Activated B cell treated with CpG ODN at 0.5 μM for 24 hours (primary cell): ENCODE measurements around the gene RERE. TPM values are rescaled to one million over a fixed set of nuclear protein-coding genes. Genes with fewer than 3 reads are reported as not detected.

ENCODE experiments used
- ATAC-seq: fragments of 200-7000 bp; cut with Tn5 transposase; one replicate; pipeline ENCODE4 v1.10.0; 2021; ENCODE audit warnings: low read depth, mild to moderate bottlenecking, moderate library complexity
- CTCF ChIA-PET: fragments of 350-600 bp; sonication (Branson Sonifier 250); formaldehyde crosslinking; loops from one replicate; lab custom pipeline; 2021; ENCODE audit warnings: antibody characterized with exemption; lab: Charles Lee
- POLR2A ChIA-PET: fragments of 350-600 bp; sonication (Branson Sonifier 250); formaldehyde crosslinking; loops from one replicate; lab custom pipeline; 2021; ENCODE audit warnings: antibody characterized with exemption; lab: Charles Lee
- DNase-seq: peaks from one replicate; pipeline ENCODE4 v3.0.0; 2022
- H3K27ac Mint-ChIP-seq: one replicate; pipeline ENCODE4 v1.8.0; 2020; ENCODE audit warnings: mixed read lengths
- H3K27me3 Mint-ChIP-seq: one replicate; pipeline ENCODE4 v1.8.0; 2021; ENCODE audit warnings: mixed read lengths
- H3K36me3 Mint-ChIP-seq: one replicate; pipeline ENCODE4 v1.8.0; 2021; ENCODE audit warnings: low read depth, mixed read lengths
- H3K4me1 Mint-ChIP-seq: one replicate; pipeline ENCODE4 v1.8.0; 2021; ENCODE audit warnings: mixed read lengths
- H3K4me3 Mint-ChIP-seq: one replicate; pipeline ENCODE4 v1.8.0; 2020; ENCODE audit warnings: mild to moderate bottlenecking, mixed read lengths
- H3K9me3 Mint-ChIP-seq: one replicate; pipeline ENCODE4 v1.8.0; 2020; ENCODE audit warnings: mixed read lengths
- intact Hi-C: fragments of 100-400 bp; cut with micrococcal nuclease; formaldehyde crosslinking; loops from one replicate; pipeline ENCODE4 v1.15.1; 2024
- total RNA-seq: library from RNA; stranded (reverse); gene quantifications from 2 replicates; pipeline ENCODE4 v1.2.3, GENCODE V29; 2022
- TF ChIP-seq, protein P1 (sequence below): fragments of 200-600 bp; IDR thresholded peaks from one replicate; pipeline ENCODE4 v1.8.0; 2022; ENCODE audit warnings: antibody characterized with exemption, mild to moderate bottlenecking

RERE gene
- total RNA-seq, 1 donor from 2014 or later: 98.8 TPM

DNA sequence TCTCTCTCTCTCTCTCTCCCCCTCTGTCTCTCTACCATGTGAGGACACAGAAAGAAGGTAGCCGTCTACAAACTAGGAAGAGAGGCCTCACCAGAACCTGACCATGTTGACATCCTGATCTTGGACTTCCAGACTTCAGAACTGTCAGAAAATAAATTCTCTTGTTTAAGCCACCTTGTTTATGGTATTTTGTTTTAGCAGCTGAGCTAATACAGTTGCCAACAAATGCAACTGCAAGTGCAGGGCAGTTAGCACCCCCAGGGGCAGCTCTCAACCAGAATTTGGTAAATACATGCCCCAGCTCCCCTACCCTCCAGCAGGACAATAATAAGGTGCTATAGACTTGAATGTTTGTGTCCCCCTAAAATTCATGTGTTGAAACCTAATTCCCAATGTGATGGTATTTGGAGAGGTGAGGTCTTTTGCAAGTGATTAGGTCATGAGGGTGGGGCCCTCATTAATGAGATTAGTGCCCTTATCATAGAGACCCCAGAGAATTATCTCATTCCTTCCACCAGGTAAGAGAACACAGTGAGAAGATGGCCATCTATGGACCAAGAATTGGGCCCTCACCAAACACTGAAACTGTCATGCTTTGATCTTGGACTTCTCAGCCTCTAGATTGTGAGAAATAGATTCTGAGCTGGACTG, 506.2 kb downstream of the RERE start:
- ATAC-seq: no peak
- intact Hi-C loops: no loop called here
- Mint-ChIP-seq H3K4me3 (no peak overlapping the region), H3K36me3 (no peaks in the 10 kb centered on the region), H3K9me3 (peaks cover 4% of the 10 kb centered on the region), H3K27ac (no peak overlapping the region), H3K27me3 (peaks cover 26% of the 10 kb centered on the region), H3K4me1 (peaks cover 2% of the 10 kb centered on the region)
- TF ChIP-seq, protein P1, sequence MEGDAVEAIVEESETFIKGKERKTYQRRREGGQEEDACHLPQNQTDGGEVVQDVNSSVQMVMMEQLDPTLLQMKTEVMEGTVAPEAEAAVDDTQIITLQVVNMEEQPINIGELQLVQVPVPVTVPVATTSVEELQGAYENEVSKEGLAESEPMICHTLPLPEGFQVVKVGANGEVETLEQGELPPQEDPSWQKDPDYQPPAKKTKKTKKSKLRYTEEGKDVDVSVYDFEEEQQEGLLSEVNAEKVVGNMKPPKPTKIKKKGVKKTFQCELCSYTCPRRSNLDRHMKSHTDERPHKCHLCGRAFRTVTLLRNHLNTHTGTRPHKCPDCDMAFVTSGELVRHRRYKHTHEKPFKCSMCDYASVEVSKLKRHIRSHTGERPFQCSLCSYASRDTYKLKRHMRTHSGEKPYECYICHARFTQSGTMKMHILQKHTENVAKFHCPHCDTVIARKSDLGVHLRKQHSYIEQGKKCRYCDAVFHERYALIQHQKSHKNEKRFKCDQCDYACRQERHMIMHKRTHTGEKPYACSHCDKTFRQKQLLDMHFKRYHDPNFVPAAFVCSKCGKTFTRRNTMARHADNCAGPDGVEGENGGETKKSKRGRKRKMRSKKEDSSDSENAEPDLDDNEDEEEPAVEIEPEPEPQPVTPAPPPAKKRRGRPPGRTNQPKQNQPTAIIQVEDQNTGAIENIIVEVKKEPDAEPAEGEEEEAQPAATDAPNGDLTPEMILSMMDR: no peak
- no peak for DNase-seq
- ChIA-PET POLR2A (no interaction called here), CTCF (no interaction called here)

DNA sequence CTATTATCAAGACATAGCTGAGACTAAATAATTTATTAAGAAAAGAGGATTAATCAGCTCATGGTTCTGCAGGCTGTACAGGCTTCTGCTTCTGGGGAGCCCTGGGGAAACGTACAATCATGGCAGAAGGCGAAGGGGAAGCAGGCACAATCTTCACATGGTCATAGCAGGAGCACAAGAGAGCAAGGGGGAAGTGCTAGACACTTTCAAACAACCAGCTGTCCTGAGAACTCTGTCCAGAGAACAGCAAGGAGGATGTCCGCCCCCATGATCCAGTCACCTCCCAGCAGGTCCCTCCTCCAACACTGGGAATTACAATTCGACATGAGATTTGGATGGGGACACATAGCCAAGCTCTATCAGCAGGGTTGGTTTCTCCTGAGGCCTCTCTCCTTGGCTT, 509.8 kb downstream of the RERE start:
- ChIA-PET CTCF (no interaction called here), POLR2A (no interaction called here)
- DNase-seq: no peak
- intact Hi-C loops: no loop called here
- no peak for ATAC-seq
- Mint-ChIP-seq H3K4me3 (no peak overlapping the region), H3K9me3 (peaks cover 4% of the 10 kb centered on the region), H3K27ac (no peak overlapping the region), H3K36me3 (no peaks in the 10 kb centered on the region), H3K4me1 (no peaks in the 10 kb centered on the region), H3K27me3 (peaks cover 6% of the 10 kb centered on the region)
- TF ChIP-seq, protein P1: no peak

DNA sequence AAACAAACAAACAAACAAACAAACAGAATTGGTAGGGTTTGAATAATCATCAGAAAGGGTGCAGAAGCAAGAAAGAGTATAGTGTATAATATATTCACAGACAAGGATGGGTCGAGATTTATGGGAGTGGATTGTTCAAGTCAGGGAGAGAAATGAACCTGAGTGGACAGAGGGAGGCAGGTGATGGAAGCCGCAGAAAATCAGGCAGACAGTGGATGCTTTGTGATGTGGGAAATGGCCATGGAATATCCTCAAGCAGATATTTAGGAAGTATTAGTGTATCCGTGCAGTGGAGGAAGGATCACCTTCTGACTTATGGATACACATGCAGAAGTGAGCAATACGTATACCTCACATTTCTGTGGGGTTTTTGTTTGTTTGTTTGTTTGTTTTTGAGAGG, 513.6 kb downstream of the RERE start:
- H3K9me3 Mint-ChIP-seq: no peaks in the 10 kb centered on the region
- H3K27me3 Mint-ChIP-seq: peaks cover 15% of the 10 kb centered on the region
- no peak overlapping the region for H3K4me3 Mint-ChIP-seq
- DNase-seq (no peak), ATAC-seq (no peak)
- CTCF ChIA-PET: no interaction called here
- no peak overlapping the region for H3K27ac Mint-ChIP-seq
- no peaks in the 10 kb centered on the region for H3K4me1 Mint-ChIP-seq
- POLR2A ChIA-PET: interaction anchor here (0.7 kb wide), 1 partner anchor 124 kb away, joined by 3 read pairs; no protein-coding TSS in a partner anchor
- TF ChIP-seq, protein P1: no peak
- intact Hi-C loops: no loop called here
- H3K36me3 Mint-ChIP-seq: no peaks in the 10 kb centered on the region

DNA sequence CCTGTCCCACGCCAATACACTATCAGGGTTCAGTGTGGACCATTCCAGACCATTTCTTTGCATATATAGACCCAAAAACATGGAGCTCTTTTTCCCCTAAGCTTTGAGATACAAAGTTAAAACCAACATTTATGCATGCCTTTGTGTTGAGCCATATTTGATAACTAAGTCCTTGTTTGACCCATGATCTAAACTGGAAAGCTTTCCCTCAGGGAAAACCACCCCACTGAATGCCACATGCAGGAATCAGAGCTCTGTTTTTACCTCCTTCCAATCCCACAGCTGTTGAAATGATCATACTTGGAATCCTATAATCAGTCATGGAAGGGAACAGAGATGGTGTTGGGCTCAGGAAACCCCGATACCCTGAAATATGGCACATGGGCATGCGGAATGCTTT, 514.3 kb downstream of the RERE start:
- ChIA-PET POLR2A (no interaction called here), CTCF (no interaction called here)
- intact Hi-C loops: no loop called here
- Mint-ChIP-seq H3K27ac (no peak overlapping the region), H3K27me3 (peaks cover 17% of the 10 kb centered on the region), H3K4me3 (no peak overlapping the region), H3K4me1 (no peaks in the 10 kb centered on the region), H3K36me3 (no peaks in the 10 kb centered on the region), H3K9me3 (no peaks in the 10 kb centered on the region)
- TF ChIP-seq, protein P1: no peak
- DNase-seq (no peak), ATAC-seq (no peak)

Other genes with a start within 250 kb of the RERE start
- 837 and 886 TPM in 2 replicates for gene ENO1, start 61.0 kb upstream of the RERE start, total RNA-seq
- gene CA6, start 128.2 kb upstream of the RERE start, total RNA-seq: not detected in 2 replicates
- not detected in 2 replicates for gene SLC2A7, start 208.8 kb upstream of the RERE start, total RNA-seq